IMR-90 (cell line): ENCODE results near the gene LRRC14B. TPM values are rescaled to one million over a fixed set of nuclear protein-coding genes. Genes with fewer than 3 reads are reported as not detected.
"Not testable (repeated sequence)": the region's sequence is repeated elsewhere in the genome, so short reads cannot be mapped to it uniquely, and the experiment has no call there.

Source experiments
- ATAC-seq: fragments of 200-7000 bp; cut with Tn5 transposase; 2 replicates; pipeline ENCODE4 v1.9.1; 2020; ENCODE audit warnings: low read depth, mild to moderate bottlenecking, moderate library complexity
- BruUV-seq: library from RNA; stranded (reverse); fragments of 400-500 nt; replicated peaks from 2 replicates; lab custom pipeline; 2021; lab: Mats Ljungman, UMichigan
- CTCF ChIA-PET: fragments of 300-600 bp; formaldehyde crosslinking; extraction: SDS; loops from one replicate; lab custom pipeline; 2021; ENCODE audit warnings: antibody characterized with exemption; lab: Yijun Ruan, JAX
- POLR2A ChIA-PET: fragments of 300-600 bp; sonication (Branson Sonifier 250); formaldehyde crosslinking; loops from one replicate; lab custom pipeline; 2022; ENCODE audit warnings: antibody characterized with exemption; ENCODE audit not compliant: unreplicated experiment; lab: Charles Lee
- DNase-seq: peaks from one replicate; pipeline ENCODE4 v3.0.0; 2013
- H2AFZ ChIP-seq: replicated peaks from 2 replicates; pipeline ENCODE3; 2013; ENCODE audit warnings: low read length, mild to moderate bottlenecking; ENCODE audit not compliant: poor library complexity
- H2AK5ac ChIP-seq: 2 replicates; pipeline ENCODE4 v1.6.1; 2013; ENCODE audit warnings: low read depth, low read length, inconsistent platforms
- H2AK9ac ChIP-seq: replicated peaks from 2 replicates; pipeline ENCODE3; 2013; ENCODE audit warnings: mild to moderate bottlenecking, low read depth, low read length, moderate library complexity; ENCODE audit not compliant: poor library complexity
- H2BK120ac ChIP-seq: 2 replicates; pipeline ENCODE4 v1.6.1; 2013; ENCODE audit warnings: low read depth, low read length, inconsistent platforms
- H2BK15ac ChIP-seq: 3 replicates; pipeline ENCODE4 v1.6.1; 2013; ENCODE audit warnings: low read depth, low read length, inconsistent platforms
- H2BK20ac ChIP-seq: 2 replicates; pipeline ENCODE4 v1.6.1; 2013; ENCODE audit warnings: low read depth, mild to moderate bottlenecking, inconsistent platforms, low read length, moderate library complexity
- H2BK5ac ChIP-seq: 2 replicates; pipeline ENCODE4 v1.6.1; 2013; ENCODE audit warnings: mild to moderate bottlenecking, low read depth, low read length, inconsistent platforms; ENCODE audit not compliant: poor library complexity, severe bottlenecking
- H3K14ac ChIP-seq: replicated peaks from 2 replicates; pipeline ENCODE4 v1.6.1; 2013; ENCODE audit warnings: low read depth, low read length, inconsistent platforms
- H3K18ac ChIP-seq: 2 replicates; pipeline ENCODE4 v1.6.1; 2013; ENCODE audit warnings: low read depth, low read length, control low read depth
- H3K23ac ChIP-seq: 2 replicates; pipeline ENCODE4 v1.6.1; 2013; ENCODE audit warnings: low read depth, low read length, inconsistent platforms
- H3K27ac ChIP-seq: 2 replicates; pipeline ENCODE4 v1.5.1; 2013; ENCODE audit warnings: mild to moderate bottlenecking, control low read depth, low read length; ENCODE audit not compliant: insufficient read depth
- H3K27me3 ChIP-seq: 2 replicates; pipeline ENCODE4 v1.6.1; 2013; ENCODE audit warnings: low read length; ENCODE audit not compliant: control insufficient read depth, insufficient read depth
- H3K36me3 ChIP-seq: 2 replicates; pipeline ENCODE4 v1.6.1; 2013; ENCODE audit warnings: low read length, mixed read lengths; ENCODE audit not compliant: control insufficient read depth, insufficient read depth
- H3K4ac ChIP-seq: 2 replicates; pipeline ENCODE4 v1.6.1; 2013; ENCODE audit warnings: low read depth, low read length, inconsistent platforms
- H3K4me1 ChIP-seq: 2 replicates; pipeline ENCODE4 v1.6.1; 2013; ENCODE audit warnings: low read length, mixed read lengths; ENCODE audit not compliant: control insufficient read depth, insufficient read depth
- H3K4me2 ChIP-seq: 2 replicates; pipeline ENCODE4 v1.6.1; 2013; ENCODE audit warnings: low read depth, mild to moderate bottlenecking, control low read depth, low read length, moderate library complexity
- H3K4me3 ChIP-seq: 2 replicates; pipeline ENCODE4 v1.5.1; 2013; ENCODE audit warnings: low read depth, mild to moderate bottlenecking, control low read depth, low read length, moderate library complexity; ENCODE audit not compliant: insufficient read depth
- H3K56ac ChIP-seq: 2 replicates; pipeline ENCODE4 v1.6.1; 2013; ENCODE audit warnings: low read length, inconsistent platforms; ENCODE audit not compliant: insufficient read depth; ENCODE audit errors: extremely low read depth
- H3K79me1 ChIP-seq, 2 experiments: 2 replicates each; pipeline ENCODE4 v1.6.1; 2013; ENCODE audit warnings: low read length in 2 of 2, inconsistent platforms in 1 of 2, low read depth in 1 of 2
- H3K9ac ChIP-seq: 2 replicates; pipeline ENCODE4 v1.6.1; 2013; ENCODE audit warnings: low read depth, low read length, control low read depth
- H3K9me1 ChIP-seq: 2 replicates; pipeline ENCODE4 v1.6.1; 2013; ENCODE audit warnings: low read length, inconsistent platforms; ENCODE audit not compliant: insufficient read depth
- H3K9me3 ChIP-seq: 2 replicates; pipeline ENCODE4 v1.6.1; 2013; ENCODE audit warnings: low read length; ENCODE audit not compliant: control insufficient read depth, insufficient read depth
- H4K20me1 ChIP-seq: 2 replicates; pipeline ENCODE4 v1.6.1; 2013; ENCODE audit warnings: low read length, inconsistent platforms; ENCODE audit not compliant: insufficient read depth
- H4K5ac ChIP-seq: 2 replicates; pipeline ENCODE4 v1.6.1; 2013; ENCODE audit warnings: mild to moderate bottlenecking, low read depth, low read length, control low read depth
- H4K8ac ChIP-seq, 2 experiments: 2 replicates each; pipeline ENCODE4 v1.6.1; 2013; ENCODE audit warnings: low read depth in 2 of 2, low read length in 2 of 2, control low read depth in 1 of 2, inconsistent platforms in 1 of 2
- H4K91ac ChIP-seq: 2 replicates; pipeline ENCODE4 v1.6.1; 2013; ENCODE audit warnings: low read depth, low read length, inconsistent platforms; ENCODE audit not compliant: insufficient read depth
- WGBS, 2 experiments: methylation state at CpG; one replicate each; pipeline versions ENCODE4 v1.1.5 to v1.1.7; 2013; ENCODE audit warnings: missing lambda C conversion rate in 2 of 2; ENCODE audit not compliant: insufficient read length in 1 of 2; ENCODE audit errors: extremely low coverage in 2 of 2; 5-methylcytosine and 5-hydroxymethylcytosine counted together
- dilution Hi-C: fragments of 300-500 bp; cut with HindIII; formaldehyde crosslinking; loops from one replicate; pipeline ENCODE4 v1.14.3; 2018; ENCODE audit warnings: low sequenced_read_pairs; ENCODE audit not compliant: unreplicated experiment
- in situ Hi-C: fragments of 300-500 bp; cut with MboI; formaldehyde crosslinking; loops from 3 replicates; pipeline ENCODE4 v1.14.3; 2019; ENCODE audit warnings: low sequenced_read_pairs, inconsistent platforms, mixed read lengths
- intact Hi-C: fragments of 100-400 bp; cut with micrococcal nuclease; formaldehyde crosslinking; loops from 2 replicates; pipeline ENCODE4 v1.10.0; 2022
- polyA plus RNA-seq, 3 experiments: library from polyadenylated mRNA; depleted of rRNA; stranded (reverse); fragments of >200 nt; gene quantifications; 2 replicates each; pipeline ENCODE4 v1.2.3, GENCODE V29; 2012; ENCODE audit warnings: low replicate concordance in 1 of 3
- total RNA-seq: library from RNA; depleted of rRNA; stranded (reverse); fragments of >200 nt; gene quantifications from 2 replicates; pipeline ENCODE4 v1.2.3, GENCODE V29; 2012

Gene LRRC14B
- total and polyA plus RNA-seq, 2 of the 4 experiments (the other 2 are of a cell fraction) = not detected

- H3K4me2 ChIP-seq, H4K20me1 ChIP-seq, H2AK9ac ChIP-seq, H3K56ac ChIP-seq, H4K5ac ChIP-seq, H3K9me1 ChIP-seq, H3K4me1 ChIP-seq, H3K4me3 ChIP-seq, H3K9me3 ChIP-seq, H2BK5ac ChIP-seq, ATAC-seq, H2AK5ac ChIP-seq, CTCF ChIA-PET, H3K14ac ChIP-seq, BruUV-seq, H2BK120ac ChIP-seq, H3K79me1 ChIP-seq, H3K18ac ChIP-seq, in situ Hi-C loops, H2BK20ac ChIP-seq, DNase-seq, H3K23ac ChIP-seq, H4K91ac ChIP-seq, H2AFZ ChIP-seq, H4K8ac ChIP-seq, POLR2A ChIA-PET, dilution Hi-C loops, H3K27me3 ChIP-seq, intact Hi-C loops, H2BK15ac ChIP-seq, H3K9ac ChIP-seq, H3K27ac ChIP-seq, H3K4ac ChIP-seq: not testable (repeated sequence)
- 100% methylated on average over 1 of the region's 13 CpGs; no CpG with 5 or more reads in 1 of the 2 experiments for WGBS, 2 experiments
- H3K36me3 ChIP-seq = peaks cover 38% of the 10 kb centered on the region
Observed at GRCh38 chr5:241045-241669, 49.9 kb downstream of the LRRC14B start.

GRCh38 chr5:243683-244367 is 52.5 kb downstream of the LRRC14B start:
- H3K23ac ChIP-seq, H3K18ac ChIP-seq, H3K27me3 ChIP-seq, H3K4ac ChIP-seq, H3K56ac ChIP-seq, H3K79me1 ChIP-seq, H3K9me3 ChIP-seq, H2BK120ac ChIP-seq, H2BK15ac ChIP-seq, H3K4me1 ChIP-seq, H2AFZ ChIP-seq, CTCF ChIA-PET, POLR2A ChIA-PET, BruUV-seq, H2BK20ac ChIP-seq, H4K20me1 ChIP-seq, H3K27ac ChIP-seq, dilution Hi-C loops, H3K4me3 ChIP-seq, H3K9ac ChIP-seq, in situ Hi-C loops, H3K4me2 ChIP-seq, ATAC-seq, H3K9me1 ChIP-seq, H4K8ac ChIP-seq, DNase-seq, H4K91ac ChIP-seq, H3K14ac ChIP-seq, intact Hi-C loops, H4K5ac ChIP-seq, H2AK5ac ChIP-seq, H2AK9ac ChIP-seq, H2BK5ac ChIP-seq: not testable (repeated sequence)
- H3K36me3 ChIP-seq = peaks cover 36% of the 10 kb centered on the region
- WGBS, 2 experiments = 91% methylated on average over 2 of the region's 12 CpGs; no CpG with 5 or more reads in 1 of the 2 experiments
